H9 (cell line): ENCODE results near the gene ARMC5. TPM values are rescaled to one million over a fixed set of nuclear protein-coding genes. Genes with fewer than 3 reads are reported as not detected.

ENCODE experiments used
- DNase-seq: peaks from one replicate; pipeline ENCODE4 v3.0.0-alpha.2; 2017
- H2AFZ ChIP-seq: one replicate; pipeline ENCODE4 v1.6.1; 2013; ENCODE audit warnings: mild to moderate bottlenecking, low read length, control low read depth, moderate library complexity
- H2AK5ac ChIP-seq: 2 replicates; pipeline ENCODE4 v1.6.1; 2013; ENCODE audit warnings: low read length, control low read depth, mixed read lengths; ENCODE audit not compliant: insufficient read length
- H2BK120ac ChIP-seq: one replicate; pipeline ENCODE4 v1.6.1; 2013; ENCODE audit warnings: low read depth, mild to moderate bottlenecking, low read length, control low read depth, inconsistent platforms; ENCODE audit not compliant: poor library complexity, severe bottlenecking
- H2BK12ac ChIP-seq: 2 replicates; pipeline ENCODE4 v1.6.1; 2013; ENCODE audit warnings: low read length, control low read depth, mixed read lengths, low read depth; ENCODE audit not compliant: insufficient read length
- H2BK15ac ChIP-seq: 2 replicates; pipeline ENCODE4 v1.6.1; 2013; ENCODE audit warnings: low read depth, low read length, control low read depth
- H2BK20ac ChIP-seq: one replicate; pipeline ENCODE4 v1.6.1; 2013; ENCODE audit warnings: low read depth, mild to moderate bottlenecking, low read length, control low read depth, inconsistent platforms; ENCODE audit not compliant: poor library complexity, severe bottlenecking
- H2BK5ac ChIP-seq: 2 replicates; pipeline ENCODE4 v1.6.1; 2013; ENCODE audit warnings: low read length, control low read depth, mixed read lengths; ENCODE audit not compliant: insufficient read length
- H3K14ac ChIP-seq: 2 replicates; pipeline ENCODE4 v1.6.1; 2013; ENCODE audit warnings: low read length, control low read depth; ENCODE audit not compliant: insufficient read depth
- H3K18ac ChIP-seq: 2 replicates; pipeline ENCODE4 v1.6.1; 2013; ENCODE audit warnings: low read depth, mild to moderate bottlenecking, mixed read lengths, low read length, control low read depth; ENCODE audit not compliant: insufficient read length
- H3K23ac ChIP-seq: 2 replicates; pipeline ENCODE4 v1.6.1; 2013; ENCODE audit warnings: low read length, control low read depth, mixed read lengths, low read depth; ENCODE audit not compliant: insufficient read length
- H3K23me2 ChIP-seq: 2 replicates; pipeline ENCODE4 v1.6.1; 2013; ENCODE audit warnings: low read depth, mild to moderate bottlenecking, mixed read lengths, low read length, control low read depth; ENCODE audit not compliant: insufficient read length, poor library complexity, severe bottlenecking
- H3K27ac ChIP-seq: 2 replicates; pipeline ENCODE4 v1.5.1; 2013; ENCODE audit warnings: low read length, control low read depth, mixed read lengths, low read depth; ENCODE audit not compliant: insufficient read length
- H3K27me3 ChIP-seq: 2 replicates; pipeline ENCODE4 v1.6.1; 2013; ENCODE audit warnings: low read length, control low read depth, inconsistent platforms; ENCODE audit not compliant: insufficient read depth
- H3K4ac ChIP-seq: 2 replicates; pipeline ENCODE4 v1.6.1; 2013; ENCODE audit warnings: low read depth, mild to moderate bottlenecking, control low read depth, inconsistent platforms, low read length, moderate library complexity
- H3K4me1 ChIP-seq: 2 replicates; pipeline ENCODE4 v1.6.1; 2013; ENCODE audit warnings: low read length, control low read depth, inconsistent platforms; ENCODE audit not compliant: insufficient read depth
- H3K4me2 ChIP-seq: 2 replicates; pipeline ENCODE4 v1.6.1; 2013; ENCODE audit warnings: low read length, control low read depth, mixed read lengths; ENCODE audit not compliant: insufficient read length, insufficient read depth
- H3K56ac ChIP-seq: 2 replicates; pipeline ENCODE4 v1.6.1; 2013; ENCODE audit warnings: low read depth, mild to moderate bottlenecking, mixed read lengths, low read length, control low read depth; ENCODE audit not compliant: insufficient read length
- H3K79me1 ChIP-seq: 2 replicates; pipeline ENCODE4 v1.6.1; 2013; ENCODE audit warnings: low read depth, mild to moderate bottlenecking, moderate library complexity, low read length, control low read depth, inconsistent platforms; ENCODE audit not compliant: insufficient read depth, poor library complexity, severe bottlenecking
- H3K79me2 ChIP-seq: 2 replicates; pipeline ENCODE4 v1.6.1; 2013; ENCODE audit warnings: low read length, control low read depth, inconsistent platforms; ENCODE audit not compliant: insufficient read depth
- H3K9ac ChIP-seq: 2 replicates; pipeline ENCODE4 v1.6.1; 2013; ENCODE audit warnings: low read length, control low read depth, mixed read lengths; ENCODE audit not compliant: insufficient read length; ENCODE audit errors: extremely low read depth
- H3K9me3 ChIP-seq: one replicate; pipeline ENCODE4 v1.6.1; 2013; ENCODE audit warnings: low read depth, low read length, inconsistent platforms; ENCODE audit not compliant: control insufficient read depth
- H3T11ph ChIP-seq: one replicate; pipeline ENCODE4 v1.6.1; 2013; ENCODE audit warnings: mild to moderate bottlenecking, low read length, control low read depth, inconsistent platforms
- H4K20me1 ChIP-seq: one replicate; pipeline ENCODE4 v1.6.1; 2013; ENCODE audit not compliant: control insufficient read depth, insufficient read length, insufficient read depth
- H4K5ac ChIP-seq: 2 replicates; pipeline ENCODE4 v1.6.1; 2013; ENCODE audit warnings: low read depth, mild to moderate bottlenecking, mixed read lengths, low read length, control low read depth; ENCODE audit not compliant: insufficient read length
- H4K8ac ChIP-seq: replicated peaks from 2 replicates; pipeline ENCODE4 v1.6.1; 2013; ENCODE audit warnings: low read length, control low read depth, mixed read lengths, low read depth; ENCODE audit not compliant: insufficient read length
- H4K91ac ChIP-seq: 2 replicates; pipeline ENCODE4 v1.6.1; 2013; ENCODE audit warnings: low read depth, mild to moderate bottlenecking, moderate library complexity, mixed read lengths, low read length, control low read depth; ENCODE audit not compliant: insufficient read length
- H3K27ac Mint-ChIP-seq, 3 experiments: 2 replicates in 2 of 3; 3 replicates in 1 of 3; pipeline ENCODE4 v1.8.0; 2020 to 2021; ENCODE audit warnings: mixed read lengths in 3 of 3, mild to moderate bottlenecking in 1 of 3, moderate library complexity in 1 of 3
- H3K27me3 Mint-ChIP-seq: 2 replicates; pipeline ENCODE4 v1.8.0; 2021; ENCODE audit warnings: low read depth, mild to moderate bottlenecking, moderate library complexity, mixed read lengths
- H3K36me3 Mint-ChIP-seq, 3 experiments: 2 replicates in 2 of 3; 3 replicates in 1 of 3; pipeline ENCODE4 v1.8.0; 2020 to 2021; ENCODE audit warnings: low read depth in 3 of 3, mixed read lengths in 3 of 3; ENCODE audit not compliant: insufficient read depth in 1 of 3
- H3K4me1 Mint-ChIP-seq, 2 experiments: 2 replicates each; pipeline ENCODE4 v1.8.0; 2020; ENCODE audit warnings: mixed read lengths in 2 of 2
- H3K4me3 Mint-ChIP-seq, 2 experiments: 2 replicates in 1 of 2; 3 replicates in 1 of 2; pipeline ENCODE4 v1.8.0; 2020 to 2021; ENCODE audit warnings: mild to moderate bottlenecking in 2 of 2, mixed read lengths in 2 of 2, moderate library complexity in 1 of 2
- H3K9me3 Mint-ChIP-seq, 2 experiments: 2 replicates in 1 of 2; 3 replicates in 1 of 2; pipeline ENCODE4 v1.8.0; 2020; ENCODE audit warnings: mild to moderate bottlenecking in 2 of 2, mixed read lengths in 2 of 2, moderate library complexity in 1 of 2
- CTCF ChIP-seq: fragments of 200-600 bp; sonication (generic); conservative IDR thresholded peaks from 3 replicates; pipeline ENCODE4 v1.8.0; 2021; ENCODE audit warnings: antibody characterized with exemption, mild to moderate bottlenecking
- WGBS: extraction: QIAGEN DNeasy Blood & Tissue Kit; methylation state at CpG from one replicate; pipeline ENCODE4 v1.1.7; 2013; ENCODE audit warnings: missing lambda C conversion rate, low lambda C conversion rate, mixed read lengths; ENCODE audit not compliant: insufficient read length; ENCODE audit errors: extremely low coverage; 5-methylcytosine and 5-hydroxymethylcytosine counted together
- total RNA-seq: library from RNA; stranded (reverse); gene quantifications from 2 replicates; pipeline ENCODE4 v1.2.1, GENCODE V29; 2021

The ARMC5 gene
- total RNA-seq, 1 experiment from 2014 or later, result 18.7 TPM

GRCh38 chr16:31467151-31467773 lies 8.0 kb downstream of the ARMC5 start:
- DNase-seq, result no peak
- H2BK15ac ChIP-seq, result no peak overlapping the region
- H3K36me3 Mint-ChIP-seq, result peaks cover 3 to 34% (median 29%) of the 10 kb centered on the region in 3 experiments
- no peak for TF ChIP-seq CTCF
- H4K8ac ChIP-seq, result no peak overlapping the region
- H3K27me3 Mint-ChIP-seq, result peaks cover 7% of the 10 kb centered on the region
- no peak overlapping the region for H4K91ac ChIP-seq
- H3T11ph ChIP-seq, result no peak overlapping the region
- no peak overlapping the region for H3K56ac ChIP-seq
- no peaks in the 10 kb centered on the region for H3K79me2 ChIP-seq
- H3K18ac ChIP-seq, result no peak overlapping the region
- H2BK20ac ChIP-seq, result no peak overlapping the region
- peaks cover 7% of the 10 kb centered on the region in 2 experiments for H3K4me1 Mint-ChIP-seq
- H3K23me2 ChIP-seq, result peaks cover 6% of the 10 kb centered on the region
- H2BK120ac ChIP-seq, result no peak overlapping the region
- no peak overlapping the region for H3K27ac Mint-ChIP-seq
- H3K27me3 ChIP-seq, result no peaks in the 10 kb centered on the region
- H3K14ac ChIP-seq, result no peak overlapping the region
- H3K4me2 ChIP-seq, result no peak overlapping the region
- H3K9ac ChIP-seq, result no peak overlapping the region
- no peak overlapping the region; a peak in 1 of 5 replicates for H3K4me3 Mint-ChIP-seq
- H3K4ac ChIP-seq, result no peak overlapping the region
- peaks cover 0 to 2% of the 10 kb centered on the region in 2 experiments; a peak in 1 of 5 replicates for H3K9me3 Mint-ChIP-seq
- H2AK5ac ChIP-seq, result no peak overlapping the region
- no peak overlapping the region for H3K23ac ChIP-seq
- peaks cover 3% of the 10 kb centered on the region; the same call in 1 of the 2 replicates for H3K4me1 ChIP-seq
- H3K9me3 ChIP-seq, result no peaks in the 10 kb centered on the region
- no peak overlapping the region for H3K27ac ChIP-seq
- no CpG with 5 or more reads among the region's 5 CpGs for WGBS
- H4K20me1 ChIP-seq, result no peaks in the 10 kb centered on the region
- H3K79me1 ChIP-seq, result no peaks in the 10 kb centered on the region
- H2BK5ac ChIP-seq, result no peak overlapping the region
- no peak overlapping the region for H2AFZ ChIP-seq
- no peak overlapping the region for H2BK12ac ChIP-seq
- H4K5ac ChIP-seq, result no peak overlapping the region
